Measurements from ENCODE around the gene ABCC6.
"Not testable (repeated sequence)": the region's sequence is repeated elsewhere in the genome, so short reads cannot be mapped to it uniquely, and the experiment has no call there.

Gene ABCC6

GRCh38 chr16:16252377-16252776, 29.1 kb upstream of the ABCC6 start:
- not testable (repeated sequence) for H3K4me1 ChIP-seq (ENCODE audit: control insufficient read depth, insufficient read depth, low read length); H3K36me3 ChIP-seq (ENCODE audit: insufficient read depth, low read length); H3K27me3 ChIP-seq (ENCODE audit: control insufficient read depth, insufficient read depth, low read length); H3K9ac ChIP-seq (ENCODE audit: low read depth, low read length); H3K4me2 ChIP-seq (ENCODE audit: low read length); H3K4me3 ChIP-seq (ENCODE audit: low read length); H3K9me3 ChIP-seq (replicated peaks; ENCODE audit: low read length)

GRCh38 chr16:16249621-16250330, 26.5 kb upstream of the ABCC6 start:
- H3K27me3 ChIP-seq (ENCODE audit: control insufficient read depth, insufficient read depth, low read length); H3K36me3 ChIP-seq (ENCODE audit: insufficient read depth, low read length); H3K9ac ChIP-seq (ENCODE audit: low read depth, low read length); H3K9me3 ChIP-seq (replicated peaks; ENCODE audit: low read length); H3K4me2 ChIP-seq (ENCODE audit: low read length); H3K4me3 ChIP-seq (ENCODE audit: low read length); H3K4me1 ChIP-seq (ENCODE audit: control insufficient read depth, insufficient read depth, low read length): not testable (repeated sequence)

GRCh38 chr16:16247439-16247838, 24.1 kb upstream of the ABCC6 start:
- H3K9me3 ChIP-seq (replicated peaks; ENCODE audit: low read length); H3K9ac ChIP-seq (ENCODE audit: low read depth, low read length); H3K27me3 ChIP-seq (ENCODE audit: control insufficient read depth, insufficient read depth, low read length); H3K4me2 ChIP-seq (ENCODE audit: low read length); H3K36me3 ChIP-seq (ENCODE audit: insufficient read depth, low read length); H3K4me1 ChIP-seq (ENCODE audit: control insufficient read depth, insufficient read depth, low read length); H3K4me3 ChIP-seq (ENCODE audit: low read length): not testable (repeated sequence)

- not testable (repeated sequence) for H3K4me2 ChIP-seq (ENCODE audit: low read length); H3K27me3 ChIP-seq (ENCODE audit: control insufficient read depth, insufficient read depth, low read length); H3K9ac ChIP-seq (ENCODE audit: low read depth, low read length); H3K4me1 ChIP-seq (ENCODE audit: control insufficient read depth, insufficient read depth, low read length); H3K9me3 ChIP-seq (replicated peaks; ENCODE audit: low read length); H3K36me3 ChIP-seq (ENCODE audit: insufficient read depth, low read length); H3K4me3 ChIP-seq (ENCODE audit: low read length)
These were observed 23.4 kb upstream of the ABCC6 start for GRCh38 chr16:16246578-16247262.

- H3K4me2 ChIP-seq (ENCODE audit: low read length); H3K9me3 ChIP-seq (replicated peaks; ENCODE audit: low read length); H3K4me1 ChIP-seq (ENCODE audit: control insufficient read depth, insufficient read depth, low read length); H3K36me3 ChIP-seq (ENCODE audit: insufficient read depth, low read length); H3K4me3 ChIP-seq (ENCODE audit: low read length); H3K27me3 ChIP-seq (ENCODE audit: control insufficient read depth, insufficient read depth, low read length); H3K9ac ChIP-seq (ENCODE audit: low read depth, low read length): not testable (repeated sequence)
These were observed 20.6 kb upstream of the ABCC6 start for GRCh38 chr16:16243886-16244285.

- H3K9ac ChIP-seq (ENCODE audit: low read depth, low read length) = not testable (repeated sequence)
These were observed 17.4 kb upstream of the ABCC6 start for GRCh38 chr16:16240667-16241066.

GRCh38 chr16:16237738-16238137, 14.4 kb upstream of the ABCC6 start:
- H3K9me3 ChIP-seq (replicated peaks; ENCODE audit: low read length); H3K27me3 ChIP-seq (ENCODE audit: control insufficient read depth, insufficient read depth, low read length); H3K4me3 ChIP-seq (ENCODE audit: low read length); H3K36me3 ChIP-seq (ENCODE audit: insufficient read depth, low read length); H3K4me1 ChIP-seq (ENCODE audit: control insufficient read depth, insufficient read depth, low read length); H3K9ac ChIP-seq (ENCODE audit: low read depth, low read length); H3K4me2 ChIP-seq (ENCODE audit: low read length): not testable (repeated sequence)

More at GRCh38 chr16:16240667-16241066, 17.4 kb upstream of the ABCC6 start:
- H3K4me2 ChIP-seq (ENCODE audit: low read length); H3K36me3 ChIP-seq (ENCODE audit: insufficient read depth, low read length); H3K4me3 ChIP-seq (ENCODE audit: low read length); H3K4me1 ChIP-seq (ENCODE audit: control insufficient read depth, insufficient read depth, low read length); H3K9me3 ChIP-seq (replicated peaks; ENCODE audit: low read length); H3K27me3 ChIP-seq (ENCODE audit: control insufficient read depth, insufficient read depth, low read length): not testable (repeated sequence)

GRCh38 chr16:16237071-16237470, 13.8 kb upstream of the ABCC6 start:
- not testable (repeated sequence) for H3K9ac ChIP-seq (ENCODE audit: low read depth, low read length); H3K9me3 ChIP-seq (replicated peaks; ENCODE audit: low read length); H3K27me3 ChIP-seq (ENCODE audit: control insufficient read depth, insufficient read depth, low read length); H3K4me1 ChIP-seq (ENCODE audit: control insufficient read depth, insufficient read depth, low read length); H3K36me3 ChIP-seq (ENCODE audit: insufficient read depth, low read length); H3K4me2 ChIP-seq (ENCODE audit: low read length); H3K4me3 ChIP-seq (ENCODE audit: low read length)

GRCh38 chr16:16232692-16233061, 9.4 kb upstream of the ABCC6 start:
- not testable (repeated sequence) for H3K36me3 ChIP-seq (ENCODE audit: insufficient read depth, low read length); H3K4me3 ChIP-seq (ENCODE audit: low read length); H3K9me3 ChIP-seq (replicated peaks; ENCODE audit: low read length); H3K4me1 ChIP-seq (ENCODE audit: control insufficient read depth, insufficient read depth, low read length); H3K4me2 ChIP-seq (ENCODE audit: low read length); H3K27me3 ChIP-seq (ENCODE audit: control insufficient read depth, insufficient read depth, low read length); H3K9ac ChIP-seq (ENCODE audit: low read depth, low read length)

GRCh38 chr16:16223662-16224241, 458 bp upstream of the ABCC6 start:
- not testable (repeated sequence) for H3K4me3 ChIP-seq (ENCODE audit: low read length); H3K4me2 ChIP-seq (ENCODE audit: low read length); H3K9ac ChIP-seq (ENCODE audit: low read depth, low read length); H3K4me1 ChIP-seq (ENCODE audit: control insufficient read depth, insufficient read depth, low read length); H3K9me3 ChIP-seq (replicated peaks; ENCODE audit: low read length); H3K36me3 ChIP-seq (ENCODE audit: insufficient read depth, low read length); H3K27me3 ChIP-seq (ENCODE audit: control insufficient read depth, insufficient read depth, low read length)

GRCh38 chr16:16221382-16221781, 1.9 kb downstream of the ABCC6 start:
- H3K4me3 ChIP-seq (ENCODE audit: low read length); H3K36me3 ChIP-seq (ENCODE audit: insufficient read depth, low read length): not testable (repeated sequence)

GRCh38 chr16:16220449-16220848, 2.8 kb downstream of the ABCC6 start:
- not testable (repeated sequence) for H3K36me3 ChIP-seq (ENCODE audit: insufficient read depth, low read length); H3K27me3 ChIP-seq (ENCODE audit: control insufficient read depth, insufficient read depth, low read length); H3K9ac ChIP-seq (ENCODE audit: low read depth, low read length); H3K9me3 ChIP-seq (replicated peaks; ENCODE audit: low read length); H3K4me3 ChIP-seq (ENCODE audit: low read length); H3K4me2 ChIP-seq (ENCODE audit: low read length); H3K4me1 ChIP-seq (ENCODE audit: control insufficient read depth, insufficient read depth, low read length)

More at GRCh38 chr16:16221382-16221781, 1.9 kb downstream of the ABCC6 start:
- not testable (repeated sequence) for H3K4me2 ChIP-seq (ENCODE audit: low read length); H3K27me3 ChIP-seq (ENCODE audit: control insufficient read depth, insufficient read depth, low read length); H3K9me3 ChIP-seq (replicated peaks; ENCODE audit: low read length); H3K4me1 ChIP-seq (ENCODE audit: control insufficient read depth, insufficient read depth, low read length); H3K9ac ChIP-seq (ENCODE audit: low read depth, low read length)
